ENCODE data around the gene ARHGAP28. TPM values are rescaled to one million over a fixed set of nuclear protein-coding genes. Genes with fewer than 3 reads are reported as not detected.
A peak's percentile ranks its signal among the peaks of the same experiment; 100 is the strongest.

ARHGAP28 gene
- total RNA-seq, 2 donors from 2014 or later = 3.0 TPM

- Histone ChIP-seq H3K36me3 (no peaks in the 10 kb centered on the region), H3K27me3 (no peaks in the 10 kb centered on the region), H3K9me3 (no peaks in the 10 kb centered on the region), H3K4me1 (peaks cover 0 to 6% of the 10 kb centered on the region in 2 donors), H3K27ac (no peak overlapping the region), H3K4me3 (no peak overlapping the region)
- no peak for TF ChIP-seq CTCF (IDR thresholded peaks at IDR 0.05)
- DNase-seq (ENCODE audit: low spot score) = no peak
These were observed 30.1 kb downstream of the ARHGAP28 start for GRCh38 chr18:6759579-6759978.

GRCh38 chr18:6763524-6763923 lies 34.0 kb downstream of the ARHGAP28 start:
- TF ChIP-seq CTCF (IDR thresholded peaks at IDR 0.05) = no peak
- no peaks in the 10 kb centered on the region for H3K36me3 ChIP-seq
- DNase-seq (ENCODE audit: low spot score) = no peak
- peaks cover 0 to 6% of the 10 kb centered on the region in 2 donors for H3K4me1 ChIP-seq
- H3K9me3 ChIP-seq = no peaks in the 10 kb centered on the region
- no peak overlapping the region for H3K4me3 ChIP-seq
- H3K27me3 ChIP-seq = no peaks in the 10 kb centered on the region
- no peak overlapping the region for H3K27ac ChIP-seq

- Histone ChIP-seq H3K36me3 (no peaks in the 10 kb centered on the region), H3K9me3 (no peaks in the 10 kb centered on the region), H3K27ac (no peak overlapping the region), H3K4me3 (no peak overlapping the region), H3K27me3 (no peaks in the 10 kb centered on the region), H3K4me1 (peaks cover 0 to 6% of the 10 kb centered on the region in 2 donors)
- no peak for TF ChIP-seq CTCF (IDR thresholded peaks at IDR 0.05)
- no peak for DNase-seq (ENCODE audit: low spot score)
These were observed 34.9 kb downstream of the ARHGAP28 start for GRCh38 chr18:6764382-6764781.

- Histone ChIP-seq H3K36me3 (no peaks in the 10 kb centered on the region), H3K27me3 (no peaks in the 10 kb centered on the region), H3K27ac (no peak overlapping the region), H3K4me3 (no peak overlapping the region), H3K9me3 (no peaks in the 10 kb centered on the region), H3K4me1 (no peaks in the 10 kb centered on the region)
- no peak for DNase-seq (ENCODE audit: low spot score)
- no peak for TF ChIP-seq CTCF (IDR thresholded peaks at IDR 0.05)
These were observed 44.3 kb downstream of the ARHGAP28 start for GRCh38 chr18:6773777-6774176.

GRCh38 chr18:6775237-6775636 lies 45.7 kb downstream of the ARHGAP28 start:
- H3K27ac ChIP-seq = no peak overlapping the region
- H3K4me3 ChIP-seq = peak overlapping the region in 1 of 2 donors; percentile 3
- DNase-seq (ENCODE audit: low spot score) = no peak
- H3K9me3 ChIP-seq = no peaks in the 10 kb centered on the region
- TF ChIP-seq CTCF (IDR thresholded peaks at IDR 0.05) = no peak
- H3K36me3 ChIP-seq = no peaks in the 10 kb centered on the region
- no peaks in the 10 kb centered on the region for H3K27me3 ChIP-seq
- H3K4me1 ChIP-seq = peaks cover 0 to 7% of the 10 kb centered on the region in 2 donors

GRCh38 chr18:6775702-6776101 lies 46.2 kb downstream of the ARHGAP28 start:
- Histone ChIP-seq H3K27me3 (no peaks in the 10 kb centered on the region), H3K4me3 (no peak overlapping the region), H3K4me1 (peaks cover 0 to 7% of the 10 kb centered on the region in 2 donors), H3K27ac (no peak overlapping the region), H3K36me3 (no peaks in the 10 kb centered on the region), H3K9me3 (no peaks in the 10 kb centered on the region)
- TF ChIP-seq CTCF (IDR thresholded peaks at IDR 0.05) = no peak
- no peak for DNase-seq (ENCODE audit: low spot score)
